ENCODE data around the gene CCDC120. TPM values are rescaled to one million over a fixed set of nuclear protein-coding genes. Genes with fewer than 3 reads are reported as not detected.

The CCDC120 gene
- polyA plus RNA-seq, 1 donor from 2014 or later = 3.1 TPM

DNA sequence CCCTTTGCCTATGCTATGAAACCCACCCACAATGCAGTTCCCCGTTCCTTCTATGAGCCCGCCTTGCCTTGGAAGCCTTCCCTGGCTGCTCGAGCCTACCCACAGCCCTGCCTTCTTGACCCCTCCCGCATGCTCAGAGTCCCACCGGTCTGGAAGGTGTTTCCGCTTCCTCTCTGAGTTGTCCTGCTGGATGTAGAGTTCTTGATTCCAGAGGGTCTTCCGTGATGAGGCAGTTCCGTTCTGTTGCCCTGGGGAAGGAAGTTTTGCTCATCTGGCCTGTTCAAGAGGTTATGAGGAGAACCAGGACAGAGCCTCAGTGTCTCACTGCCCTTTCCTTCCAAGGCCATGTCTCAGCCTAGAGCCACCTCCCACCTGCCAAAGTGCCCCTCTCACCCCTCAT, 57.3 kb downstream of the CCDC120 start:
- no peak overlapping the region for H2AFZ ChIP-seq (ENCODE audit: low read depth, low read length)
- H3K27ac ChIP-seq (ENCODE audit: low read length) = no peak overlapping the region

GRCh38 chrX:49116716-49117115, 57.9 kb downstream of the CCDC120 start:
- Histone ChIP-seq H3F3A (ENCODE audit: insufficient read depth, low read length, poor library complexity, severe bottlenecking) (no peaks in the 10 kb centered on the region), H3K9ac (ENCODE audit: low read length) (no peak overlapping the region), H3K27ac (ENCODE audit: low read length) (no peak overlapping the region), H3K36me3 (ENCODE audit: insufficient read depth, low read length) (no peaks in the 10 kb centered on the region), H3K4me3 (ENCODE audit: low read length) (no peak overlapping the region), H4K20me1 (ENCODE audit: insufficient read depth) (no peaks in the 10 kb centered on the region), H3K9me3 (ENCODE audit: low read length) (no peaks in the 10 kb centered on the region), H3K27me3 (ENCODE audit: insufficient read depth, low read depth, low read length) (no peaks in the 10 kb centered on the region), H3K4me2 (ENCODE audit: low read length) (no peak overlapping the region), H3K79me2 (replicated peaks; ENCODE audit: insufficient read depth, low read length) (no peaks in the 10 kb centered on the region), H2AFZ (ENCODE audit: low read depth, low read length) (no peak overlapping the region), H3K9me2 (ENCODE audit: insufficient read depth, low read length) (no peaks in the 10 kb centered on the region)
- TF ChIP-seq MXI1 (conservative IDR thresholded peaks at IDR 0.05; ENCODE audit: poor library complexity, severe bottlenecking) (no peak), SMC3 (conservative IDR thresholded peaks at IDR 0.05; ENCODE audit: poor library complexity) (no peak), POLR2AphosphoS5 (IDR thresholded peaks at IDR 0.05) (no peak), RAD21 (conservative IDR thresholded peaks at IDR 0.05) (no peak), TAF1 (IDR thresholded peaks at IDR 0.05; ENCODE audit: low read depth) (no peak), EP300 (conservative IDR thresholded peaks at IDR 0.05; ENCODE audit: poor library complexity, severe bottlenecking) (no peak), EZH2 (IDR thresholded peaks at IDR 0.05; ENCODE audit: borderline replicate concordance, insufficient read depth, low read length, poor library complexity, severe bottlenecking) (no peak), CTCF (IDR thresholded peaks at IDR 0.05; ENCODE audit: poor library complexity, severe bottlenecking) (no peak)
- TF ChIP-seq, protein P1, sequence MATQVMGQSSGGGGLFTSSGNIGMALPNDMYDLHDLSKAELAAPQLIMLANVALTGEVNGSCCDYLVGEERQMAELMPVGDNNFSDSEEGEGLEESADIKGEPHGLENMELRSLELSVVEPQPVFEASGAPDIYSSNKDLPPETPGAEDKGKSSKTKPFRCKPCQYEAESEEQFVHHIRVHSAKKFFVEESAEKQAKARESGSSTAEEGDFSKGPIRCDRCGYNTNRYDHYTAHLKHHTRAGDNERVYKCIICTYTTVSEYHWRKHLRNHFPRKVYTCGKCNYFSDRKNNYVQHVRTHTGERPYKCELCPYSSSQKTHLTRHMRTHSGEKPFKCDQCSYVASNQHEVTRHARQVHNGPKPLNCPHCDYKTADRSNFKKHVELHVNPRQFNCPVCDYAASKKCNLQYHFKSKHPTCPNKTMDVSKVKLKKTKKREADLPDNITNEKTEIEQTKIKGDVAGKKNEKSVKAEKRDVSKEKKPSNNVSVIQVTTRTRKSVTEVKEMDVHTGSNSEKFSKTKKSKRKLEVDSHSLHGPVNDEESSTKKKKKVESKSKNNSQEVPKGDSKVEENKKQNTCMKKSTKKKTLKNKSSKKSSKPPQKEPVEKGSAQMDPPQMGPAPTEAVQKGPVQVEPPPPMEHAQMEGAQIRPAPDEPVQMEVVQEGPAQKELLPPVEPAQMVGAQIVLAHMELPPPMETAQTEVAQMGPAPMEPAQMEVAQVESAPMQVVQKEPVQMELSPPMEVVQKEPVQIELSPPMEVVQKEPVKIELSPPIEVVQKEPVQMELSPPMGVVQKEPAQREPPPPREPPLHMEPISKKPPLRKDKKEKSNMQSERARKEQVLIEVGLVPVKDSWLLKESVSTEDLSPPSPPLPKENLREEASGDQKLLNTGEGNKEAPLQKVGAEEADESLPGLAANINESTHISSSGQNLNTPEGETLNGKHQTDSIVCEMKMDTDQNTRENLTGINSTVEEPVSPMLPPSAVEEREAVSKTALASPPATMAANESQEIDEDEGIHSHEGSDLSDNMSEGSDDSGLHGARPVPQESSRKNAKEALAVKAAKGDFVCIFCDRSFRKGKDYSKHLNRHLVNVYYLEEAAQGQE (IDR thresholded peaks at IDR 0.05; ENCODE audit: borderline replicate concordance) = no peak

More for the DNA sequence above, 57.3 kb downstream of the CCDC120 start:
- Histone ChIP-seq H3K9me3 (ENCODE audit: low read length) (no peaks in the 10 kb centered on the region), H3K79me2 (replicated peaks; ENCODE audit: insufficient read depth, low read length) (no peaks in the 10 kb centered on the region), H3K9me2 (ENCODE audit: insufficient read depth, low read length) (no peaks in the 10 kb centered on the region), H3K4me3 (ENCODE audit: low read length) (no peak overlapping the region), H4K20me1 (ENCODE audit: insufficient read depth) (no peaks in the 10 kb centered on the region), H3K36me3 (ENCODE audit: insufficient read depth, low read length) (no peaks in the 10 kb centered on the region), H3F3A (ENCODE audit: insufficient read depth, low read length, poor library complexity, severe bottlenecking) (no peaks in the 10 kb centered on the region), H3K4me2 (ENCODE audit: low read length) (no peak overlapping the region), H3K27me3 (ENCODE audit: insufficient read depth, low read depth, low read length) (no peaks in the 10 kb centered on the region), H3K9ac (ENCODE audit: low read length) (no peak overlapping the region)
- TF ChIP-seq MXI1 (conservative IDR thresholded peaks at IDR 0.05; ENCODE audit: poor library complexity, severe bottlenecking) (no peak), RAD21 (conservative IDR thresholded peaks at IDR 0.05) (no peak)

- Histone ChIP-seq H3K4me3 (ENCODE audit: low read length) (no peak overlapping the region), H3K27me3 (ENCODE audit: insufficient read depth, low read depth, low read length) (no peaks in the 10 kb centered on the region), H3K4me2 (ENCODE audit: low read length) (no peak overlapping the region)
Observed at GRCh38 chrX:49117581-49117980, 58.8 kb downstream of the CCDC120 start.

More at GRCh38 chrX:49117581-49117980, 58.8 kb downstream of the CCDC120 start:
- Histone ChIP-seq H2AFZ (ENCODE audit: low read depth, low read length) (no peak overlapping the region), H4K20me1 (ENCODE audit: insufficient read depth) (no peaks in the 10 kb centered on the region), H3K9me2 (ENCODE audit: insufficient read depth, low read length) (no peaks in the 10 kb centered on the region), H3K36me3 (ENCODE audit: insufficient read depth, low read length) (no peaks in the 10 kb centered on the region), H3K9me3 (ENCODE audit: low read length) (no peaks in the 10 kb centered on the region), H3K79me2 (replicated peaks; ENCODE audit: insufficient read depth, low read length) (no peaks in the 10 kb centered on the region), H3F3A (ENCODE audit: insufficient read depth, low read length, poor library complexity, severe bottlenecking) (no peaks in the 10 kb centered on the region), H3K27ac (ENCODE audit: low read length) (no peak overlapping the region), H3K9ac (ENCODE audit: low read length) (no peak overlapping the region)
- TF ChIP-seq SMC3 (conservative IDR thresholded peaks at IDR 0.05; ENCODE audit: poor library complexity) (no peak), EP300 (conservative IDR thresholded peaks at IDR 0.05; ENCODE audit: poor library complexity, severe bottlenecking) (no peak)

Small RNAs within 50 kb of the gene (small RNA-seq; reads per million reads assigned to genes)
- 0.03 to 0.73 (median 0.03) reads per million in 3 experiments for gene RNU4-52P

Other genes starting within 250 kb of the CCDC120 start
- 3.2 and 3.6 TPM in 2 replicates for gene ERAS, start 232.5 kb upstream of the CCDC120 start, polyA plus RNA-seq
- gene PCSK1N, start 223.4 kb upstream of the CCDC120 start, polyA plus RNA-seq = 232 and 243 TPM in 2 replicates
- 131 and 156 TPM in 2 replicates for gene TIMM17B, start 161.2 kb upstream of the CCDC120 start, polyA plus RNA-seq
- 70.8 and 78.5 TPM in 2 replicates for gene PQBP1, start 161.1 kb upstream of the CCDC120 start, polyA plus RNA-seq
- gene SLC35A2, start 147.4 kb upstream of the CCDC120 start, polyA plus RNA-seq = 20.7 and 25.3 TPM in 2 replicates
- 8.9 and 11.1 TPM in 2 replicates for gene PIM2, start 140.0 kb upstream of the CCDC120 start, polyA plus RNA-seq
- gene OTUD5, start 101.4 kb upstream of the CCDC120 start, polyA plus RNA-seq = 34.3 and 35.9 TPM in 2 replicates
- 3.7 and 4.8 TPM in 2 replicates for gene KCND1, start 87.2 kb upstream of the CCDC120 start, polyA plus RNA-seq
- gene GRIPAP1, start 56.7 kb upstream of the CCDC120 start, polyA plus RNA-seq = 134 and 138 TPM in 2 replicates
- 8.9 and 17.9 TPM in 2 replicates for gene TFE3, start 15.6 kb upstream of the CCDC120 start, polyA plus RNA-seq
- gene PRAF2, start 15.0 kb downstream of the CCDC120 start, polyA plus RNA-seq = 7.3 and 10.8 TPM in 2 replicates
- gene WDR45, start 20.9 kb downstream of the CCDC120 start, polyA plus RNA-seq = 26.5 and 29.5 TPM in 2 replicates
- 22.9 and 27.3 TPM in 2 replicates for gene GPKOW, start 64.7 kb downstream of the CCDC120 start, polyA plus RNA-seq
- 4.2 and 12.2 TPM in 2 replicates for gene MAGIX, start 103.8 kb downstream of the CCDC120 start, polyA plus RNA-seq
- gene PLP2, start 112.9 kb downstream of the CCDC120 start, polyA plus RNA-seq = not detected in 2 replicates
- 0.45 TPM in 1 of 2 replicates, not detected in the other for gene PRICKLE3, start 127.4 kb downstream of the CCDC120 start, polyA plus RNA-seq
- 240 and 281 TPM in 2 replicates for gene SYP, start 141.2 kb downstream of the CCDC120 start, polyA plus RNA-seq
- not detected in 2 replicates for gene CACNA1F, start 174.3 kb downstream of the CCDC120 start, polyA plus RNA-seq
- gene CCDC22, start 176.5 kb downstream of the CCDC120 start, polyA plus RNA-seq = 16.3 and 17.0 TPM in 2 replicates
- not detected in 2 replicates for gene FOXP3, start 205.7 kb downstream of the CCDC120 start, polyA plus RNA-seq
- gene PPP1R3F, start 210.8 kb downstream of the CCDC120 start, polyA plus RNA-seq = 20.4 and 21.0 TPM in 2 replicates
- gene GAGE10, start 244.6 kb downstream of the CCDC120 start, polyA plus RNA-seq = not detected in 2 replicates

Data from neural cell (in vitro differentiated cells).